Subcutaneous abdominal adipose tissue (tissue), 5 donors: ENCODE data around the gene TBK1.

Experiments used
- H3K27ac ChIP-seq: one replicate; pipeline ENCODE4 v1.7.0; 2013; ENCODE audit warnings: low read depth, mild to moderate bottlenecking, inconsistent platforms, low read length, moderate library complexity
- H3K27me3 ChIP-seq, 5 donors: one replicate each; pipeline ENCODE4 v1.7.0; 2013; ENCODE audit warnings: low read length in 5 of 5, inconsistent platforms in 1 of 5; ENCODE audit not compliant: control insufficient read depth in 5 of 5, insufficient read depth in 4 of 5
- H3K36me3 ChIP-seq, 5 donors: one replicate each; pipeline ENCODE4 v1.7.0; 2013; ENCODE audit warnings: low read length in 5 of 5; ENCODE audit not compliant: control insufficient read depth in 5 of 5, insufficient read depth in 5 of 5
- H3K4me1 ChIP-seq, 5 donors: one replicate each; pipeline ENCODE4 v1.7.0; 2013; ENCODE audit warnings: low read length in 5 of 5, mild to moderate bottlenecking in 3 of 5, moderate library complexity in 1 of 5; ENCODE audit not compliant: control insufficient read depth in 5 of 5, insufficient read depth in 5 of 5
- H3K4me3 ChIP-seq, 5 donors: one replicate each; pipeline ENCODE4 v1.7.0; 2013; ENCODE audit warnings: low read length in 5 of 5, low read depth in 1 of 5
- H3K9ac ChIP-seq, 5 donors: one replicate each; pipeline ENCODE4 v1.7.0; 2013; ENCODE audit warnings: low read length in 5 of 5, mild to moderate bottlenecking in 4 of 5, moderate library complexity in 3 of 5
- H3K9me3 ChIP-seq, 5 donors: one replicate each; pipeline ENCODE4 v1.7.0; 2013; ENCODE audit warnings: low read length in 5 of 5; ENCODE audit not compliant: control insufficient read depth in 5 of 5
- donor health status: healthy.
- donor health status: healthy.
- donor health status: healthy.
- donor health status: healthy.
- donor health status: healthy.

The TBK1 gene

GRCh38 chr12:64466178-64466577, 14.3 kb downstream of the TBK1 start:
- Histone ChIP-seq H3K4me1 (peaks cover 3 to 14% (median 11%) of the 10 kb centered on the region in 5 donors), H3K36me3 (peaks cover 19 to 52% (median 29%) of the 10 kb centered on the region in 5 donors), H3K27ac (no peak overlapping the region), H3K9me3 (no peaks in the 10 kb centered on the region), H3K9ac (no peak overlapping the region), H3K4me3 (no peak overlapping the region), H3K27me3 (no peaks in the 10 kb centered on the region)

- no peak overlapping the region for H3K4me3 ChIP-seq
- peak overlapping the region in 1 of 5 donors; percentile 8 for H3K9ac ChIP-seq
- no peak overlapping the region for H3K27ac ChIP-seq
- H3K36me3 ChIP-seq, result peaks cover 23 to 61% (median 35%) of the 10 kb centered on the region in 5 donors
- no peaks in the 10 kb centered on the region for H3K9me3 ChIP-seq
- no peaks in the 10 kb centered on the region for H3K27me3 ChIP-seq
- peaks cover 0 to 12% (median 6%) of the 10 kb centered on the region in 5 donors for H3K4me1 ChIP-seq
These were observed 17.0 kb downstream of the TBK1 start for GRCh38 chr12:64468966-64469365.

DNA sequence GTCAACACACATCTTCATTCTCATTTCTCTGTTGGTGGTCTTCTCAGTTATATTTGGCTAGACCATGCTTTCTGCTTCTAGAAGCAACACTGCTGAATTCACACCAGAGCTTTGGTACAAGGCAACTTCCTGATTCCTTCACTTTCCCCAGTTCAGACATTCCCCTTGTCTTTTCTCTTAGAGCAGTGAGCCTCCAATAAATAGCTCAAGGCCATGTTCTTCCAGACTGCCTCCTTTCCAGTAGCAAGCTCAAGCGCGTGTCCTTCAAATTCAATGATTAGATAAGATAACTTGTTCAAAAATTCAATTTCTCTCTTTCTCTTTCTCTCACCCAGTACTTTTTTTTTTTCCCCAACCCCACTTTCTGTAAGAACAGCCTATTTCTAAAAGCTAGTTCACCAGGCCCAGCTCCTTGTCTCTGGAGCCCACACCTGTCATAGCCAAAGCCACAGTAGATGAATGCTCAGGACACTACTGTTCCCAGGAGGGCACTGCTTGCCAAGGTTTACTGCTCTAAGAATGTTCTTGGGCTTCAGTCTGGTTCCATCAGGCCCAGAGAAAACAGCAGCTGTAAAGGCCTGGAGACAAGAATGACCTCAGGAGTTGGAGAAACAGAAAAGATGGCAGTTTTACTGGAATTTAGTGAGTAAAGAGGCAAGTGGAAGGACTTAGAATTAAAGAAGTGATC, 17.7 kb downstream of the TBK1 start:
- Histone ChIP-seq H3K4me1 (peaks cover 0 to 13% (median 7%) of the 10 kb centered on the region in 5 donors), H3K9ac (peak overlapping the region in 1 of 5 donors; percentile 42), H3K4me3 (no peak overlapping the region), H3K27me3 (no peaks in the 10 kb centered on the region), H3K36me3 (peaks cover 18 to 58% (median 36%) of the 10 kb centered on the region in 5 donors), H3K27ac (peak overlapping the region; percentile 52), H3K9me3 (no peaks in the 10 kb centered on the region)

DNA sequence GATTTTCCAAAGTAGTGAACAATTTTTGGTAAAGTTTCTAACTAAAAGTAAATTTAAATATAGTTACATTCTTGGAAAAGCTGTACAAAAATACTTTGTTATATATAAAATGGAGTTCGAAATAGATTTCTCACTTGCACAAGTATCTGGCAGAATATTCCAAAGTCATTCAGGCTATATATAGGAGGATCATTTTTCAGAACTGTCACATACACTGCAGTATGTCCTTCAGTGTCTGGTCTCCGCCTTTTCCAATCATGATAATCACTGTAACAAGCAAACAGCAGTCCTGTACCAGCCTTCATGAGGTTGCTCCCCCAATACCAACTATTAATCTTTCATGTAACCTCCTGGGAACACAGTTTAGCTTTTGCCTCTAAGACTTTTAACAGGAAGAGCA, 18.6 kb downstream of the TBK1 start:
- peaks cover 19 to 59% (median 38%) of the 10 kb centered on the region in 5 donors for H3K36me3 ChIP-seq
- no peak overlapping the region for H3K9ac ChIP-seq
- no peak overlapping the region for H3K4me3 ChIP-seq
- no peak overlapping the region for H3K27ac ChIP-seq
- H3K27me3 ChIP-seq, result no peaks in the 10 kb centered on the region
- peaks cover 0 to 13% (median 7%) of the 10 kb centered on the region in 5 donors for H3K4me1 ChIP-seq
- H3K9me3 ChIP-seq, result no peaks in the 10 kb centered on the region

- peaks cover 22 to 49% (median 34%) of the 10 kb centered on the region in 5 donors for H3K36me3 ChIP-seq
- peak overlapping the region; percentile 51 for H3K27ac ChIP-seq
- H3K9ac ChIP-seq, result no peak overlapping the region
These were observed 21.3 kb downstream of the TBK1 start for GRCh38 chr12:64473176-64473575.

GRCh38 chr12:64475518-64475917, 23.6 kb downstream of the TBK1 start:
- Histone ChIP-seq H3K27ac (no peak overlapping the region), H3K9me3 (peaks cover 0 to 6% (median 4%) of the 10 kb centered on the region in 5 donors), H3K9ac (no peak overlapping the region), H3K4me1 (peaks cover 0 to 11% (median 3%) of the 10 kb centered on the region in 5 donors), H3K4me3 (no peak overlapping the region), H3K27me3 (no peaks in the 10 kb centered on the region), H3K36me3 (peaks cover 15 to 44% (median 29%) of the 10 kb centered on the region in 5 donors)

More at GRCh38 chr12:64473176-64473575, 21.3 kb downstream of the TBK1 start:
- Histone ChIP-seq H3K4me1 (peaks cover 0 to 13% (median 7%) of the 10 kb centered on the region in 5 donors), H3K27me3 (no peaks in the 10 kb centered on the region), H3K4me3 (no peak overlapping the region), H3K9me3 (peaks cover 0 to 6% (median 4%) of the 10 kb centered on the region in 5 donors)

GRCh38 chr12:64476844-64477243, 24.9 kb downstream of the TBK1 start:
- Histone ChIP-seq H3K27ac (no peak overlapping the region), H3K9ac (no peak overlapping the region), H3K4me1 (peaks cover 0 to 11% (median 3%) of the 10 kb centered on the region in 5 donors), H3K9me3 (peaks cover 0 to 6% (median 4%) of the 10 kb centered on the region in 5 donors), H3K36me3 (peaks cover 15 to 36% (median 25%) of the 10 kb centered on the region in 5 donors), H3K27me3 (no peaks in the 10 kb centered on the region), H3K4me3 (no peak overlapping the region)

GRCh38 chr12:64478661-64479060, 26.7 kb downstream of the TBK1 start:
- Histone ChIP-seq H3K36me3 (peaks cover 18 to 44% (median 33%) of the 10 kb centered on the region in 5 donors), H3K4me1 (peaks cover 0 to 7% (median 2%) of the 10 kb centered on the region in 5 donors)

DNA sequence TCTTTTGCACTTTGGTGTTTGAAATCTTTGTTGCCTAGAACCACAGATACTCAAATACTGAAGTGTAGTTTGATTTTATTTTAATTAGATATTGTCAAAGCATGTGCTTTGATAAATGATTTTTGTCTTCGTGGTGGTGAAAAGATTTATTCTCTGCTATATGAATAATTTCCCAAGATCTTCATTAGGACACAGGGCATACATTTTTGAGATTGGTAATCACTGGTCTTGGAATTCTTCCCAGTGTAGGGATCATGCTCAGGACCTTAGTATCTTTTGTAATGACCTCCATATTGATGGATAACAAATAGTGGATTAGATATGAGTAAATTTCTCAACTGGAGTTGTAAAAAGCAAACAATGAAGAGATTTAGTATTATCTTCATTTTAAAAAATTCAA, 28.2 kb downstream of the TBK1 start:
- peaks cover 18 to 47% (median 29%) of the 10 kb centered on the region in 5 donors for H3K36me3 ChIP-seq
- no peak overlapping the region for H3K4me3 ChIP-seq
- no peaks in the 10 kb centered on the region for H3K27me3 ChIP-seq
- no peak overlapping the region for H3K9ac ChIP-seq
- no peak overlapping the region for H3K27ac ChIP-seq
- H3K9me3 ChIP-seq, result peaks cover 0 to 6% (median 4%) of the 10 kb centered on the region in 5 donors
- H3K4me1 ChIP-seq, result no peaks in the 10 kb centered on the region

More at GRCh38 chr12:64478661-64479060, 26.7 kb downstream of the TBK1 start:
- H3K9me3 ChIP-seq, result peaks cover 0 to 6% (median 4%) of the 10 kb centered on the region in 5 donors
- H3K9ac ChIP-seq, result no peak overlapping the region
- H3K4me3 ChIP-seq, result no peak overlapping the region
- no peaks in the 10 kb centered on the region for H3K27me3 ChIP-seq
- no peak overlapping the region for H3K27ac ChIP-seq

DNA sequence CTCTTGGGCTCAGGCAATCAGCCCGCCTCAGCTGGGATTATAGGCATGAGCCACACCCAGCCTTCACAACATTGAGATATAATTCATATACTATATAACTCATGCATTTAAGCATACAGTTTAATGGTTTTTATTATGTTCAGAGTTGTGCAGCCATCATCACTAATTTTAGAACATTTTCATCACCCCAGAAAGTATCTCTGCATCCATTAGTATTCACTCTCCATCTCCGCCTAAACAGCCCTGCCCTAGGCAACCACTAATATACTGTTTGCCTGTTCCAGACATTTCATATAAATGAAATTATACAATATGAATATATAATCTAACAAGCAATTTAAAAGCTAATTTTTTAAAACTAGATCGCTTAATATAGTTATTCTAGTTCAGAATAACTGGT, 34.7 kb downstream of the TBK1 start:
- Histone ChIP-seq H3K4me1 (no peaks in the 10 kb centered on the region), H3K36me3 (peaks cover 35 to 73% (median 50%) of the 10 kb centered on the region in 5 donors), H3K27ac (no peak overlapping the region)

More for the DNA sequence above, 34.7 kb downstream of the TBK1 start:
- Histone ChIP-seq H3K27me3 (no peaks in the 10 kb centered on the region), H3K4me3 (no peak overlapping the region), H3K9me3 (no peaks in the 10 kb centered on the region), H3K9ac (no peak overlapping the region)
